Activated CD4-positive, alpha-beta T cell treated with anti-CD3 and anti-CD28 coated beads, Interleukin-2, amount 50 U/mL, for 4 hours (primary cell): ENCODE data around the gene MYPOP.

Experiments used
- DNase-seq, 2 experiments: peaks; one replicate each; pipeline ENCODE4 v3.0.0-alpha.2; 2020

The MYPOP gene

GRCh38 chr19:45901912-45902650 lies at the start of gene MYPOP:
Gene MYPOP (minus strand): TSS chr19:45902613. CDS start chr19:45901773, 840 bp downstream.
- DNase-seq, result no peak

DNA sequence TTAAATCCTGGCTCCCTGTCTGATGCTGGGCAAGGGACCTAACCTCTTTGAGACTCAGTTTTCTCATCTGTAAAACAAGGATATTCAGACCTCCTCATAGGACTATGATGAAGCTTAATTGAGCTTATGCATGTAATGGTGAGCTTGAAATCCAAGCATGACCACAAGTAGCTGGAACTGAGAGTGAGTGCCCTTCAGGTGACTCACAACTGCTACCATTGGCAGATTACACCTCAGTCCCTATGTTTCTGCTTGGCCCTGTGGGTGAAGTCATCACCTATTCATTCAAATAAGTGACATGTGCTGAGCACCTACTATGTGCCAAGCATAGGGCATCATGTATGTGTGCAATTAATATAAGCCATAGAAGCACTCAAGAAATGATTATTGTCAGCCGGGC lies 45.5 kb upstream of the MYPOP start:
- DNase-seq, result no peak

- no peak for DNase-seq
Measured at GRCh38 chr19:45940515-45940805, 38.0 kb upstream of the MYPOP start.

- no peak for DNase-seq
Measured at GRCh38 chr19:45939792-45940514, 37.5 kb upstream of the MYPOP start.

GRCh38 chr19:45938733-45939319 lies 36.4 kb upstream of the MYPOP start:
- DNase-seq, result no peak

DNA sequence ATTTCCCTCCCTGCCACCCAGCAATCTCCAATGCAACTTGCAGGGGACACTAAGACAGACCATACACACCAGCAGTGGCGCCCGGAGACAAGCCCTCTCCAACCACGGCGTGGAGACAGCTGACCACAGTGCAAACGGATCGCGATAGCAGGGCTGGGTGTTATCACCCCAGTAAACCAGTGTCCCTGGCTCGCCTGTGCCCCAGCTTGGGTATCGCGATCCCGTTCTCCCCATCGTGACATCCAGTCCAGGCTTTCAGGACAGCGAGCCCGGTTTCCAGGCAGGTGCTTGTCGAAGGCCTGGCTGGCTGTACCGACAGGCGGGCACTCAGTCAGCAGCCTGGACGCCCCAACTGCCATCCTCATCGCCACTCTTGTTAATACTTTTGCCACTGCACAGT lies 32.9 kb upstream of the MYPOP start:
- no peak for DNase-seq

DNA sequence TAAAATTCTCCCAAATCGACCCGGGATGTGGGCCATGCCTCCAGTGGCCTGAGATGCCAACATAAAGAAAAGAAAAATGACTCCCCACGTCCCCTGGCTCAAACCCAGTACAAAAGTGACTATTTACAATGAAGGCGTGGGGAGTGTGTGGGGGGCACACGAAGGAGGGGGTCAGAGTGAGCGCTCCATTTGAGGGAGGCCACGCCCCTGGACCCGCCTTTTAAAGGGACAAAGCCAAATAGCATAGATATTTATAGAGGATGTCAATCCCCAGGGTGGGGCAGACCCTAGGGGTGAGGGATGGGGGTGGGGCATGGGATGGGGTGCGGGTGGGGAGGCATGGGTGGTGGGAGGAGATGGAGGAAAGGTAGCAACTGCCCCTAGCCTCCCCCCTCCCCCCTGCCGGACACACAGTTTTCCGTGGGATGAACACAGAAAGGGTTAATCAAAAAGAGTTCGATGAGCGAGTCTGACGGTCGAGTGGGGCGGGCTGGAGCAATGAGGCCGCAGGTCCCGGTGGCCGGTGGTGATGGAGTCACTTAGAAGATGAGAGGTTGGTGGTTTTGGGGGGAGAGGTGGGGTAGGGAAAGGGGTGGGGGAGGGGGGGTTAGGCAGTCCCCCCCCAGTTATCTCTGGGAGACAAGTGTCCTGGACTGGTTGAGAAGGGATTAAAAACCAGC lies 32.3 kb upstream of the MYPOP start:
- no peak for DNase-seq

DNA sequence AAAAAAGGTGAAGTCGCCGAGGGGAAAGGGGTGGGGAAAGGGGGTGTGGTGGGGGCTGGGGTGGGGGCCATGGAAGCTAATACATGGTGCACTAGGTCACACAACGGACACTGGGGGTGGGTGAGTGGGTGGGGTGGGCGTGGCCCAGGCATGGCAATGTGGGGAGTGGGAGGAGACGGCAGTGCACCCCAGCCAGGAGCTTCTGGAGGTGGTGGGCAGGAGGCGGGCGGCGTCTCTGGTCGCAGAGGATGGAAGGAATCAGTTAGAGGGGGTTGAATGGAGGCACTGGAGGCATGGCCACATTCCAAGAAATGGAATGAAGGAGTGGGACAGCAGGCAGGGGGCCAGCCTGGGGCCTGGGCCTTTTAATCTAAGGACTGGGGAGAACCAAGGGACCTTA lies 31.3 kb upstream of the MYPOP start:
- no peak for DNase-seq

DNA sequence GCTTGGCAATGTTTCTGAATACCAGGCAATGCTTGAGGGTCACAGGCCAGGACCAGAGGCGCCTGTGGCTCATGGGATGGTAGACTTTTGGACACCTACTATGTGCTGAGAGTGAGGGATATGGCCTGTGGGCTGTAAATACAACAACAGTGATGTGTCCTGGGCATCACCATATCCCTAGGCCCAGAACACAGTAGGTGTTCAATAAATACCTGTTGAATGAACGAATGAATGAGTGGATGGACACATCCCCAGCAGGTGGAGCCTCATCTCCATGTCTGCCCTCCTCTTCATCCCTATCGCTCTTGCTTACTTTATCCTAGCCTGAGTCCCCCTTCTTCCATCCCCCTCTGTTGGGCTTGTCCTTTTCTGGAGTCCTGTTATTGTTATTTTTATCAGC lies 28.6 kb upstream of the MYPOP start:
- DNase-seq, result no peak

- no peak for DNase-seq
Measured at GRCh38 chr19:45929247-45929646, 26.8 kb upstream of the MYPOP start.

DNA sequence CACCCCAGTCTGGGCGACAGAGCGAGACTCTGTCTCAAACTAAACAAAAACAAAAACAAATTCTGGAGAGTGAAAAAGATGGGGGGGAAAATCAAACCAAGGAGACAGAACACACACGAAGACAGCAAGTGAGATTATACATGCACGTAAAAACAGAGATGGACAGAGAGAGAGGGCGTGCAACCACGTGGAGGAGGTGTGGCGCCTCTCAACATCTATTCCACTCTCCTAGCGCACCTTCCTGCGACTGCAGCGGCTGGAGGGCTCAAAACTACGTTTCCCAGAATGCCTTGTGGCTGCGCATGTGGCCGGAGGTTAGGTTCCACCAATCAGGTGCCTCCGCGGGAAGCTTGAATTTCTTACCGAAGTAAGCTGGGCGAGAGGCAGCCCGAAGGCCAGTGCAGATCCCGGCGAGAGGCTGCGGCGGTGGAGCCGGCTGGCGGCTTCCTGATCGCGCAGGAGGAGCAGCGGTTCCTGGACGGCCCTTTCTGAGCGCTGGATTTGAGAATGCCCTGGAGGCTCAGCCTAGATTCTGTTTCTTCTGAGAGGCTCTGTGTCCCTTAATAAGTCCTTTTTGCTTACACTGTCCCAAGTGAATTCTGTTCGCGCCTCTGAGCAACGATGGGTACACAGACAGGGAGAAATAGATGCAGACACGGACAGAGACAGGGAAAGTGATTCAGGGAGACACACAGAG lies 25.3 kb upstream of the MYPOP start:
- DNase-seq, result peak; percentile 85 to 87

- no peak for DNase-seq
Measured at GRCh38 chr19:45924891-45925447, 22.6 kb upstream of the MYPOP start.

GRCh38 chr19:45922281-45922680 lies 19.9 kb upstream of the MYPOP start:
- no peak for DNase-seq

DNA sequence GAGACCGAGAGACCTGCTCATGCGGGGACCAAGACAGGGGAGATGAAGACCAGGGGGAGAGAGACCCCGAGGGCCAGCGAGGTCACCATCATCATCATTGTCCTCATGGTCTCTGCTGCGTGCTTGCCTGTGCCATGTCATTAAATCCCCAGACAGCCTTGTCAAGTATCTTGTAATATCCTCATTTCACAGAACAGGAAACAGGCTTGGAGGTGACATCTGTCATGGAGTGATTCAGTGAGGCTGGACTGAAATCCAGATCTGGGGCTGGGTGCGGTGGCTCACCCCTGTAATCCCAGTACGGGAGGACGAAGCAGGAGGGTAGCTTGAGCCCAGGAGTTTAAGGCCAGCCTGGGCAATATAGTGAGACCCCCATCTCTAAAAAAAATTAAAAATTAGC lies 18.0 kb upstream of the MYPOP start:
- no peak for DNase-seq

- DNase-seq, result no peak
Measured at GRCh38 chr19:45919678-45920077, 17.3 kb upstream of the MYPOP start.

GRCh38 chr19:45918721-45919120 lies 16.3 kb upstream of the MYPOP start:
- no peak for DNase-seq

DNA sequence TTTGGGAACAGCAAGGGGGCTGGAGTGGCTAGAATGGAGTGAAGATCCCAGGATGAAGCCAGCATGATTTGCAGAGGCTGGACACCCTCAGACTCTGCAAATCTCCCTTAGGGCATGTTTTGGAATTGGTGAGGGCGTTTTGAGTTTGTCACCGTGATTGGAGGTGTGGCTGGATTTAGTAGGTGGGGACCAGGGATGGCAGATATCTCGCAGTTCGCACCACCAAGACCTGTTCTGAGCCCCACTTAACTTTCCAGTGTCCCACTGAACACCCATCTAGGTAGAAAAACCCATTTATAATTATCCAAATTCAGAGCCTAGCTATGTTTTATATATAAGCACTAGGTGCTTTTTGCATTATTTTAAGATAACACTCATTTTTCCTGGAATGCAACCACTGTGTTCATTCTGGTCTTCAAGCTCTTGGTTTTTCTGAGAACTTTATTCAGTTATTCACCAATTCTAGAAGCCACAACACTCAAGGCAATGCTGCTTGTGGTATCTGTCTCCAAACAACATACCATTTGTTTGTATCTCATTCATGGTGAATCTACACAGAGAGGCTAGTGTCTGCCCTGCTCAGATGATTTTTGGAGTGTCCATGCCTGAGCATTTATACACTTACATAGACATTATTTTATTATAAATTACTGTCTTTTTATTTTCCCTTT lies 15.1 kb upstream of the MYPOP start:
- DNase-seq, result no peak

- no peak for DNase-seq
Measured at GRCh38 chr19:45913874-45914830, 11.7 kb upstream of the MYPOP start, which contains the start of gene NANOS2. Gene NANOS2 (minus strand): TSS chr19:45914778. CDS start chr19:45914693, 85 bp downstream.

DNA sequence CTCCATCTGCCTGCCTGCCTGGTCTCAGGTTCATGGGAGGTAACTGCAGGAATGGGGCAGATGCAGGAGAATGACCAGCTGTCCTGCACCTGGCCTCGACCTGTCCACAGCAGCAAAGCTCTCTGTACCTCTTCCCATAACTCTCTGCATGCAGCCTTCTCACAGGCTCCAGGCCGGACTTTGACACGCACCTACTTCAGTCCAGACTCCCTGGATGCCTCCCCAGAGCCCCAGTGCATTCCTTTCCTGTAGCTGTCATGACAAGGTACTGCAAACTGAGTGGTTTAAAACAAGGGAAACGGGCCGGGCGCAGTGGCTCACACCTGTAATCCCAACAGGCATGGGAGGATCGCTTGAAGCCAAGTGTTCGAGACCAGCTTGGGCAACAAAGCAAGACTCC lies 8.9 kb upstream of the MYPOP start:
- no peak for DNase-seq

- DNase-seq, result no peak
Measured at GRCh38 chr19:45908956-45909355, 6.5 kb upstream of the MYPOP start.

DNA sequence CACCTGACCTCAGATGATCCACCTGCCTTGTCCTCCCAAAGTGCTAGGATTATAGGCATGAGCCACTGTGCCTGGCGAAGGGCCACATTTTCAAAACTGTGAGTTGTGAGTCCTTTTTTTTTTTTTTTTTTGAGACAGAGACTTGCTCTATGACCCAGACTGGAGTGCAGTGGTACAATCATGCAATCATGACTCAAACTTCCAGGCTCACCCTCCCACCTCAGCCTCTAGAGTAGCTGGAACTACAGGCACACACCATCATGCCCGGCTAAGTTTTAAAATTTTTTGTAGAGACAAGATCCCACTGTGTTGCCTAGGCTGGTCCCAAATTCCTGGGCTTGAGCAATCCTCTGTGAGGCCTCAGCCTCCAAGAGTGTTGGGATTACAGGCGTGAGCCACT lies 3.8 kb upstream of the MYPOP start:
- DNase-seq, result no peak
